ENCODE results near the gene EGFL7. TPM values are rescaled to one million over a fixed set of nuclear protein-coding genes. Genes with fewer than 3 reads are reported as not detected.

EGFL7 gene
- total RNA-seq, 3 donors from 2014 or later (not counting 1 experiment from before 2014, with no cell fraction given) = 0.28 to 0.47 (median 0.29) TPM

DNA sequence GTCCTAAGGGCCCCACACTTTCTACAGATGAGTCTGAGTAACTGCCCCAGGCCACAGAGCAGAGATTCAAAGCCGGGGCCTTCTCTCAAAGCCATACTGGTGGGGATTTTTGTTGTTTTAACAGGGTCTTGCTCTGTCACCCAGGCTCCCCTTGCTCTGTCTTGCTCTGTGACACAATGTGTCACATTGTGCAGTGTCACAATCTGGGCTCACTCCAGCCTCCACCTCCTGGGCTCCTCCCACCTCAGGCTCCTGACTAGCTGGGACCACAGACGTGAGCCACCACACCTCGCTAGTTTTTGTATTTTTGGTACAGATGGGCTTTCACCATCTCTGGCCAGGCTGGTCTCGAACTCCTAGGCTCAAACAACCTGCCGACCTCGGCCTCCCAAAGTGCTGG is 15.9 kb downstream of the EGFL7 start:
- no peak overlapping the region for H3K27ac Mint-ChIP-seq
- H3K36me3 ChIP-seq (ENCODE audit: control insufficient read depth, insufficient read depth, low read length) = no peaks in the 10 kb centered on the region
- intact Hi-C loops (cut with micrococcal nuclease) = no loop called here
- H3K27me3 Mint-ChIP-seq (ENCODE audit: low read depth in 2 of 2) = no peaks in the 10 kb centered on the region
- no peak overlapping the region for H3K27ac ChIP-seq (ENCODE audit: low read length)
- H3K27me3 ChIP-seq (ENCODE audit: control insufficient read depth, insufficient read depth, low read length) = no peaks in the 10 kb centered on the region
- H3K9me3 ChIP-seq (ENCODE audit: control insufficient read depth, insufficient read depth, low read length) = no peaks in the 10 kb centered on the region
- ATAC-seq (no peak), DNase-seq (no peak)
- peaks cover 3% of the 10 kb centered on the region for H3K4me1 ChIP-seq (ENCODE audit: control insufficient read depth, insufficient read depth, low read length)
- no peak overlapping the region for H3K4me3 ChIP-seq (ENCODE audit: low read length)
- H3K4me1 Mint-ChIP-seq = peaks cover 0 to 9% of the 10 kb centered on the region in 2 donors
- no peaks in the 10 kb centered on the region for H3K36me3 Mint-ChIP-seq
- WGBS (ENCODE audit: insufficient coverage) = 86% methylated on average over 6 of the region's 6 CpGs
- no peaks in the 10 kb centered on the region for H3K9me3 Mint-ChIP-seq
- TF ChIP-seq, protein P1, sequence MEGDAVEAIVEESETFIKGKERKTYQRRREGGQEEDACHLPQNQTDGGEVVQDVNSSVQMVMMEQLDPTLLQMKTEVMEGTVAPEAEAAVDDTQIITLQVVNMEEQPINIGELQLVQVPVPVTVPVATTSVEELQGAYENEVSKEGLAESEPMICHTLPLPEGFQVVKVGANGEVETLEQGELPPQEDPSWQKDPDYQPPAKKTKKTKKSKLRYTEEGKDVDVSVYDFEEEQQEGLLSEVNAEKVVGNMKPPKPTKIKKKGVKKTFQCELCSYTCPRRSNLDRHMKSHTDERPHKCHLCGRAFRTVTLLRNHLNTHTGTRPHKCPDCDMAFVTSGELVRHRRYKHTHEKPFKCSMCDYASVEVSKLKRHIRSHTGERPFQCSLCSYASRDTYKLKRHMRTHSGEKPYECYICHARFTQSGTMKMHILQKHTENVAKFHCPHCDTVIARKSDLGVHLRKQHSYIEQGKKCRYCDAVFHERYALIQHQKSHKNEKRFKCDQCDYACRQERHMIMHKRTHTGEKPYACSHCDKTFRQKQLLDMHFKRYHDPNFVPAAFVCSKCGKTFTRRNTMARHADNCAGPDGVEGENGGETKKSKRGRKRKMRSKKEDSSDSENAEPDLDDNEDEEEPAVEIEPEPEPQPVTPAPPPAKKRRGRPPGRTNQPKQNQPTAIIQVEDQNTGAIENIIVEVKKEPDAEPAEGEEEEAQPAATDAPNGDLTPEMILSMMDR (IDR thresholded peaks at IDR 0.05) = no peak
- H3K4me3 Mint-ChIP-seq = no peak overlapping the region

DNA sequence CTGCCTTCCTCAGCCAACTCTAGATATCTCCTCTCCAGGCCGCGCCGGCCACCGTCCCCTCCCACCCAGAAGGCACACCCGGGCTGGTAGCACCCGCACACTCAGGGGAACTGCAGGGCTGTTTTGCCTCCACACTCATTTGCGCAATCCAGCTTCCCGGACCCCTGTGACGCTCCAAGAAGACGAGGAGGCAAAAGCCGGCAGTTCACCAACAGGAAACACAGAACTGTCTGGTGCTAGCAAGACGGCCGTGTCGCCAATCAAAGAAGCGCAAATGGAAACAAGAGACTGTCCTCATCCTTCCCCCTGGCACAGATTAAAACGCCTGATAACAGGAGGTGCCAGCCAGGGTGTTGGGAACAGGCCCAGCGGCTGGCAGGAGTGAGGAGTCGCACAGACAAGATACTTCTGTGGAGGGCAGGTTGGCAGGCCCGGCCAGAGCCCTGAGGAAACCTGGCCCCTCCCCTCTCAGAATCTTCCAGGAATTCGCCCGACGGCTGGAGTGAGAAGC is 16.8 kb downstream of the EGFL7 start:
- Mint-ChIP-seq H3K27ac (no peak overlapping the region), H3K4me1 (peaks cover 0 to 9% of the 10 kb centered on the region in 2 donors), H3K9me3 (no peaks in the 10 kb centered on the region), H3K4me3 (no peak overlapping the region), H3K36me3 (no peaks in the 10 kb centered on the region), H3K27me3 (ENCODE audit: low read depth in 2 of 2) (no peaks in the 10 kb centered on the region)
- 48% methylated on average over 20 of the region's 22 CpGs for WGBS (ENCODE audit: insufficient coverage)
- TF ChIP-seq, protein P1 (IDR thresholded peaks at IDR 0.05) = no peak
- intact Hi-C loops (cut with micrococcal nuclease) = no loop called here
- Histone ChIP-seq H3K4me1 (ENCODE audit: control insufficient read depth, insufficient read depth, low read length) (peaks cover 3% of the 10 kb centered on the region), H3K27ac (ENCODE audit: low read length) (no peak overlapping the region), H3K9me3 (ENCODE audit: control insufficient read depth, insufficient read depth, low read length) (no peaks in the 10 kb centered on the region), H3K36me3 (ENCODE audit: control insufficient read depth, insufficient read depth, low read length) (no peaks in the 10 kb centered on the region), H3K4me3 (ENCODE audit: low read length) (no peak overlapping the region), H3K27me3 (ENCODE audit: control insufficient read depth, insufficient read depth, low read length) (no peaks in the 10 kb centered on the region)
- DNase-seq (no peak), ATAC-seq (no peak)

DNA sequence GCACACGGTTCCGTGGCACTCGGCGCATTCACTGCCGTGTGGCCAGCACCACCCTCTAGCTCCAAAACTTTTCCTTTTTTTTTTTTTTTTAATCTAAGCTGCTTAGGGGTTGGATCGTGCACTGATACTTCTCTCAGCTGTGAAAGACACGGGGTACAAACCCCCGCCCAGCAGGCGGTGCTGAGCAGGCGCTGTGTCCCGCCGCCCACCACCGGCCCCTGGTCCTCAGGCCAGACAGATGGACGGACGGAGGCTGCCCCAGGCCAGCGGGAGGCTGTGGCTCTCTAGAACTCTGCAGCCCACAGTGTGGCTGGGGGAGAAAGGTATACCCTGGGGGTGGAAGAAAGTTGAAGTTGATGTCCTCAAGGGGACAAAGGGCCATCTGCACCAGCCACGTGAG is 18.3 kb downstream of the EGFL7 start:
- H3K36me3 ChIP-seq (ENCODE audit: control insufficient read depth, insufficient read depth, low read length) = no peaks in the 10 kb centered on the region
- H3K9me3 Mint-ChIP-seq = no peaks in the 10 kb centered on the region

More for the DNA sequence above, 18.3 kb downstream of the EGFL7 start:
- TF ChIP-seq, protein P1 (IDR thresholded peaks at IDR 0.05) = no peak
- Histone ChIP-seq H3K9me3 (ENCODE audit: control insufficient read depth, insufficient read depth, low read length) (no peaks in the 10 kb centered on the region), H3K4me1 (ENCODE audit: control insufficient read depth, insufficient read depth, low read length) (peaks cover 11% of the 10 kb centered on the region), H3K4me3 (ENCODE audit: low read length) (no peak overlapping the region), H3K27me3 (ENCODE audit: control insufficient read depth, insufficient read depth, low read length) (no peaks in the 10 kb centered on the region), H3K27ac (ENCODE audit: low read length) (no peak overlapping the region)
- intact Hi-C loops (cut with micrococcal nuclease) = no loop called here
- Mint-ChIP-seq H3K4me1 (peaks cover 3 to 14% of the 10 kb centered on the region in 2 donors), H3K36me3 (no peaks in the 10 kb centered on the region), H3K27ac (no peak overlapping the region), H3K27me3 (ENCODE audit: low read depth in 2 of 2) (no peaks in the 10 kb centered on the region), H3K4me3 (no peak overlapping the region)
- no peak for ATAC-seq
- DNase-seq = no peak
- 94% methylated on average over 17 of the region's 17 CpGs for whole genome bisulfite sequencing (ENCODE audit: insufficient coverage)
